Activated naive CD4-positive, alpha-beta T cell treated with Interleukin-2 at 50 U/mL for 16 hours (primary cell): ENCODE measurements around the gene PDGFA.
"Not testable (repeated sequence)": the region's sequence is repeated elsewhere in the genome, so short reads cannot be mapped to it uniquely, and the experiment has no call there.

ENCODE experiments used
- DNase-seq: peaks from one replicate; pipeline ENCODE4 v3.0.0-alpha.2; 2020

Gene PDGFA

DNA sequence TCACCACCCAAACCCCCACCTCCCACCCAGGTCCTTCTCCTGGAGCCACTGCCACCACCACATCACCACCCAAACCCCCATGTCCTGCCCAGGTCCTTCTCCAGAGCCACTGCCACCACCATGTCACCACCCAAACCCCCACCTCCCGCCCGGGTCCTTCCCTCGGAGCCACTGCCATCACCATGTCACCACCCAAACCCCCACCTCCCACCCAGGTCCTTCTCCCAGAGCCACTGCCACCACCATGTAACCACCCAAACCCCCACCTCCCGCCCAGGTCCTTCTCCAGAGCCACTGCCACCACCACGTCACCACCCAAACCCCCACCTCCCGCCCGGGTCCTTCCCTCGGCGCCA lies 31.9 kb upstream of the PDGFA start:
- not testable (repeated sequence) for DNase-seq

DNA sequence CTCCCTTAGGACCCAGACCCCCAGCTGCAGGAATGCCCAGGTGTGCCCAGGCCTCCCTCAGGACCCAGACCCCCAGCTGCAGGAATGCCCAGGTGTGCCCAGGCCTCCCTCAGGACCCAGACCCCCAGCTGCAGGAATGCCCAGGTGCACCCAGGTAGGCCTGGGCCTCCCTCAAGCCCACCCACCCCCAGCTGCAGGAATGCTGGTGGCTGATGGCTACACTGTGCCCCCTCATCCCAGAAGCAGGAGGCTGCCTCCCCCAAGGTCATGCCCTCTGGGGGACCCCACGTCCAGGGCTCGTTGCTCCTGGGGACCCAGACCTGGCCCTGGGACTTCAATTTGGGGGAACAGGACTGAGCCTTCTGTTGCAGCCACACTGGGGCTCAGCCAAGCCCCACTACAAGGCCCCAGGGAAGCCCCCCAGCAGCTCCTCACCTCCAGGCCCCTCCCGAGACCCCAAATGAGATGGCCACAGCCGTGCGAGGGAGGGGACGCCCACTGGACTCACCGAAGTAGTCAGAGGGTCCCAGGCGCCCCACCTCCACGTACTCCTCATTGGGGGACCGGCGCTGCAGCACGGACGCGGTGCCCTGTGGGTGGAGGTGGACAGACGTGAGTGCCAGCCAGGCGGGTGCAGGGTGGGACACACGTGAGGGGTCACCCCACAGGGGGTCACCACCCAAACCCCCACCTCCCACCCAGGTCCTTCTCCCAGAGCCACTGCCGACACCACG lies 31.4 kb upstream of the PDGFA start:
- DNase-seq = no peak

DNA sequence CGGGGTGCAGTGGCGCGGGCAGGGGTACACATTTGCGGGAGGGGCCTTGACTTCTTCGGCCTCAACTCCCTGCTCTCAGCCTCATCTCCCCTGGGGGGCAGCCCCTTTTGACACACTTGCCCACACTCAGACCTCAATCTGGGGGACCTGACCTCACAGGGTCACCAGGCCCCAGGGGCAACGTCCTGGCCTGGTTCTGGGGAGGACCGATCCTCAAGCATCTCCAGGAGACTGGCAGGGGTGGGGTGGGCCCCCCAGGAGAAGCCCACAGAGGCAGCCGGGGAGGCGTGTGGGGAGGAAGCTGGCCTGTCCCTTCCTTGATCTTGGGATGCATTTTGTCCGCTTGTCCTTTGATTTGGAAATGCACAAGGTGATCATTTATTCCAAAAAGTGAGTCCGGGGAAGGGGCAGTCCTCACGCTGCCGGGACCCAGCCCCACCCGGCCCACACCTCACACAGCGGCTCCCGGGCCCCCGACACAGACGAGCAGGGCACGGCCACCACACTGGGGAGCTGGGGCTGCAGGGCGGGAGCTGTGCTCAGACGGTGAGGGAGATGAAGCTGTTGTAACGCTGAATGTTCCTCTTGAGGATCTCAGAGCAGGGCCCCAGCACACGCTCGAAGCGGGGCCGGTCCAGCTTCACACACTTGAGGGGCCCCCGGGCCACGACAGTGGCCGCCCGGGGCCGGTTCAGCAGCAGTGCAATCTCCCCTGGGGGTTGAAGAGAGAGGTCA lies 30.4 kb upstream of the PDGFA start:
- DNase-seq = no peak

DNA sequence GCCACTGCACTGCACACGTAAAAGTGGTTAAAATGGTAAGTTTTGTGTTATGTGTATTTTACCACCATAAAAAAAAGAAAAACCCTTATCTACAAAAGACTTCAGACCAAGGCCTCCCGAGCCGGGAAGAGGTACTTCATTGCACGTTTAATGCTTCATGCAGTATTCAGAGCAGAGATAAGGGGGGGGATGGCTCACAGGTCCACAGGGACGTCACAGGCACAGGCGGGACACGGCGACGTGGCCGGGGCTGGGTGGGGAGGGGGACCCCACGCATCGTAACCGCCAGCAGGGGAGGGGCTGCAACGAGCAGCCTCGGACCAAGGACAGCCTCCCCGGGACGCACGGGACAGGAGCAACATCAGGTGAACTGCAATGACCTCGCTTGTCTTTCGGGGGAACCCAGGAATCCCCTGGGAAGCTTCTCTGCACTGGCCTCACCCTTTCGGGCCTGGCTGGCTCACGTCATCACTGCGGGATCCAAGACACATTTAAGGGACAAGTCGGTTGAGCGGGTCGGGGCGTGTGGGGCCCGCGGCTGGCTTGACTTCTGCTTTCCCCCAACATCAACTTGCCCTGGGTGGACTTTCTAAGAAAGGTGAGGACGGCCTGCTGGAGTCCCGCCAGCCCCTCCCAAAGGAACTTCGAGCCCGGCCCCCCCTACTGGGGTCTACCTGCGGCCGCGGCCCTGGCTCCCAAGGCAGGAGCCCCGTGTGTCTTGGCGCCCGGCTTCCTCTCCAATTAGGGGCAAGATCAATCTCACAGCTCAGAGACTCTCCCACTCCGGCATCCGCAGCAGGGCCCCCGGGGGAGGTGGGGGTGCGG lies 29.6 kb upstream of the PDGFA start:
- no peak for DNase-seq

DNA sequence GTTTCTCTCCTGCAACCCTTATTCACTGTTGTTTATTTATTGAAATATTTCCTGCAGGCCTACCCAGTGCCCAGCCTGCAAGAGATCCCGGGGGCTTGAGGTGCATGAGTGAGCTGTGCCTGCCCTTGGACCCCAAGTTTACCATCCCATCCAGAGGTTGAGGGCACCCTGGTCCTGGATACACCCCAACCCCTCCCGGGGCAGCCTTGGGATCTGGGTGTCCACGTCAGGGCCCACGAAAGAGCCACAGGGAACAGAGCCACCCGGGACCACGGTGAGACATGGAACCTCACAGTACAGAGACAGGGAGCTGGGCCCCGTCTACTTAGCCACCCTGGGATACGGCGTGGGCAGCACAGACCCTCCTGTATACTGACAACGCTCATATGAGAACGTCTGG lies 28.8 kb upstream of the PDGFA start:
- DNase-seq = no peak

DNA sequence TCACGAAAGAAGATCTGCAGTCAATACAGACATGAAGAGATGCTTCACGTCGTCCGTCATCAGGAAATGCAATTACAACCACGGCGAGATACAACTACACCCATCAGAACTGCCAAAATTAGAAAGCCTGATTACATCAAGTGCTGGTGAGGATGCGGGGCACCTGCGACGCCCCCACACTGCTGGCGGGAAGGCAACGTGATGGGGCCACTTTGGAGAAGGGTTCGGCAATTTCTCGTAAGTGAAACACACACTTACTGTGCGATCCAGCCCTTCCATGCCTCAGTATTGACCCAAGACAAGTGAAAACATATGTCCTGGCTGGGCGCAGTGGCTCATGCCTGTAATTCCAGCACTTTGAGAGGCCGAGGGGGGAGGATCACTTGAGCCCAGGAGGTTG lies 25.8 kb upstream of the PDGFA start:
- DNase-seq = no peak

DNA sequence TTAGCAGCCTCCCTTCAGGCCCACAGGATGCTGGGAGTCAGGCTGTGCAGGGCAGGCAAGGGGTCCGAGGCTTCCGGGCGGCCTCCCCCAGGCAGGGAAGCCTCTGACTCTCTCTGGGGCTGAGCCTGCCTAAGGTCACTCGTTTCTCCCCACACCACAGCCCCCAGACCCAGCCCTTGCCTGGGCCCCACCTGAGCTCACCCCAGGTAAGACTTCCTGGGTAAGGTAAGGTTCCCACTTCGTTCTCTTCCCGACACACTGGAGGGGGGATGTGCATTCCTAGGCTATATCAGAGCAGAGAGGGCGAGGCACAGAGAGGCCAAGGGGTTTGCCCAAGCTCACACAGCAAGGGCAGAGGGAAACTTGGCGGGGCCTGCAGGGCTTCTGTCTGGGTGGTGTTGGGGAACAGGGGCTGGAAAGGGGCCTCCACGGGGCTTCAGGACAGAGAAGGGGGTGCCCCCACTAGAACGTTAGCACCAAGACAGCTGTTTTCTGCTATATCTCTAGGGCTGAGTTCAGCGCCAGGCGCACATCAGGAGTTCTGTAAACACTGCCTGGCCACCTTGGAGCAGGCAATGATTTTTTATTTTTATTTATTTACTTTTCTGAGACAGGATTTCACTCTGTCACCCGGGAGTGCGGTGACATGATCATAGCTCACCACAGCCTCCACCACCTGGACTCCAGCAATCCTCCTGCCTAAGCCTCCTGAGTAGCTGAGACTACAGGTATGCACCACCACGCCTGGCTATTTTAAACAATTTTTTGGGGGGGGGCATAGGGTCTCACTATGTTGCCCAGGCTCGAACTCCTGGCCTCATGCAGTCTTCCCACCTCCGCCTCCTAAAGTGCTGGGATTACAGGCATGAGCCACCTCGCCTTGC lies 24.9 kb upstream of the PDGFA start:
- DNase-seq = no peak

DNA sequence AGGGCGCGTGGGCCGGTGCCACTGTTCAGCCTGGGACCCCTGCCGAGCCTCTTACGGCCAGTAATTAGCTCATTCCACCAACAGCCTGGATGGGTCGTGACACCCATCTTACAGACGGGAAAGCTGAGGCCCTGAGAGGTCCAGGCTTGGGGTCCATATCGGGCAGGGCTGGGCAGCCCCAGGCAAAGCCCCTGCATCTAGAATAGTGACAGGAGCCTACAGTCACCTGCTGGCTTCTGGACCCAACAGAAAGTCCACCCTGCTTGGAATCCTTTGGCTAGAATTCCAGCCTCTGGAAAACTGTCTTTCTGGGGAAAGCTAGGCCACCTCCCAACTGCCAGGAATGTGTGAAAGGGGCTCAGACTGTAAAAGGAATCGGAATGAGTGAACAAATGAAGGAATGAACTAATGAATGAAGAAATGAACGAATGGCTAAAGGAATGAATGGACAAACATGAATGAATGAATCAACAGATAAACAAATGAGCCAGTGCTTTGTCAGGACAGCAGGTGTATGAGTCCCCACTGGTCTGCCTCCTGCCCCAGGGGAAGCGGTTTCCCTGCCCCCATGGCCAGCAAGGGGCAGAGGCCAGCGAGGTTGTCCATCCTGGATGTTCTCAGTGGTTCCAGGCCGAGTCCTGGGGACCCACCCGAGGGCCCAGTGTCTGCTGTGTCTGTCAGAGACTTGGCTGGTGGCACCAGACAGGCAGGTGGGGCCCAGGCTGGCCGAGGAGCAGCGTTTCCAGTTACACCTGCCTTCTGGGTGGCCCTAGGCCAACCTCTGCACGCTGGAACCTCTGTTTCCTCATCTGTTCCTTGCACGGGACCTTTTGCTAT lies 24.1 kb upstream of the PDGFA start:
- DNase-seq = no peak

DNA sequence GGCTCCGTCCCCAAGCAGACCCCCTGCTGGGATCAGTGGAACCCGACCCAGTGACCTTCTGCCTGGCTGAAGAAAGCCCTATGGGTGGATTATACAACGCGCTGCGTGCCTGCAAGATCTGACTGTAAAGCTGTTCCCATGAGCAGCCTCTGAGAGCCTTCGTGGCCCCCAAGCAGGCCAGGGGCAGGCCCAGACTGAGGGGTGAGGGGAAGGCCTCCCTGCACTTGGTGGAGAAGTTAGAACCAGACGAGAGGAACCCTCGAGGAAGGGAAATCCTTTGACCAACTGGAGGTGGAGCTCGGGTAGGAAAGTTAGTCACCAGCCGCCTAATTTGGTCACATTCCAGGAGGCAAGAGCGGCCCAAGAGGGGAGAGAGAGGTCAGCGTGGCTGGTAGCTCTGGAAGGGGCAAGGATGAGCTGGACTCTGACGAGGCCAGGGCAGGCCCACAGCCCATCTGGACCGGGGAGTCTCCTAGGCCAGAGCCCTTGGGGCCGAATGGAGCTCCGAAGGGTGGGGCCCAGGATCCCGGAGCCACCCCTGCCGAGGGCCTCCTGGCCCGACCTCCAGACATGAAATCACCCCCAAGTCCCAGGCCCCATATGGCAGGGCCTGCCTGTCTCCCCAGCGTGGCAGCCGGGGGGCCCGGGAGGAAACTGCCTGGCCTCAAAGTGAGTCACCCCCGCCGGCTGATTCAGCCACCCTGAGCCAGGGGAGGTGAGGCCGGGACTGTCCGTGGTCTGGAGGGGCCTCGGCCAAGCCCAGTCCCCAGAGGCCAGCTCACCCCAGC lies 23.3 kb upstream of the PDGFA start:
- DNase-seq = peak; percentile 12

DNA sequence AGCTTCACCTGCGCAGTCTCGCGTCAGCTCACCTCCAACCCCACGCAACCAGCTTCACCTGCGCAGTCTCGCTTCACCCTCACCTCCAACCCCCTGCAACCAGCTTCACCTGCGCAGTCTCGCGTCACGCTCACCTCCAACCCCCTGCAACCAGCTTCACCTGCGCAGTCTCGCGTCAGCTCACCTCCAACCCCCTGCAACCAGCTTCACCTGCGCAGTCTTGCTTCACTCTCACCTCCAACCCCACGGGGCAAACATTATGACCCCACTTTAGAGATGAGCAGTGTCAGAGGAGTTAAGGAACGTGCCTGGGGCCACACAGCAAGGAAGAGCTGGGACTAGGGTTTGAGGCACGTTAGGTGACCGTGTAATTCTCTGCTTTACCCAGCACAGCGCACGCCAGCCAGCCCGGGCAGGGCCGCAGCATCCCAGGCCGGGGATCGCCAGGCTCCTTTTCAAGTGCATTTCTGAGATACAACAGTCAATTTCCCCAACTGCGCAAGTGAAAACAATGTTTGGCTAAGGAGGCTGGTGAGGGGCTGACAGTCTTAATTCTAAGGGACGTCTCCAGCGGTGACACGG lies 22.6 kb upstream of the PDGFA start:
- DNase-seq = no peak

DNA sequence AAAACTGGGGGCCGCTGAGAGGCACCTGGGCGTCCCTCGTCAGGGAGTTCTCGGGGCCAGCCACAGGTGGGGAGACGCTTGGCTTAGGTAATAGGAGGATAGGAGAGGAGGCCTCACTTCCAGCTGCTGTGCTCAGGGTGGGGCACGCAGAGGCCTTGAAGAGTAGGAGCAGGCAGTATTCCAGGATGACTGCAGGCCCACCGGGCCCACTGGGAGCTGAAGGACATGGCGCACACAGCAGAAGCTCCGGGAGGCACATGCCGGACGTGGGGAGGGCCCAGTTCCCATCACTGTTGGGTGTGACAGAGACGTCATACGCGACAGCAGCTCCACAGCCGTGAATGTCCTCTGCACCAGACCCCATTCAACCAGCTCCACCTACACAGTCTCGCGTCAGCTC lies 22.0 kb upstream of the PDGFA start:
- no peak for DNase-seq

DNA sequence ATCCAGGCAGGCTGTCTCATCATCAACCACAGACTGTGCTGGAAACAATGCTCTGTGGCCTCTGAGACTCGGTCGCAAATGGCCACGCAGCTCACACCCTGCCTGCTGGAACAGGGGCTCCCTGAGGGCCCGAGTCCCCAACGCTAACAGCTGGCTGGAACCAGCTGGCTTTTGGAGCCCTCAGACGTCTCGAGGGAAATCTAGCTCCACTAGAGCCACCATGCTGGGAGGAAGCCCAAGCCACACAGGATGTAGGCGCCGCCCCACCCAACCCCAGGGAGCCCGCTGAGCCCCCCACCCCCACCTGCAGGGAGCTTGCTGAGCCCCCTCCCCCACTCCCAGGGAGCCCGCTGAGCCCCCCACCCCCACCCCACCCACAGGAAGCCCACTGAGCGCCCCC lies 21.4 kb upstream of the PDGFA start:
- no peak for DNase-seq

DNA sequence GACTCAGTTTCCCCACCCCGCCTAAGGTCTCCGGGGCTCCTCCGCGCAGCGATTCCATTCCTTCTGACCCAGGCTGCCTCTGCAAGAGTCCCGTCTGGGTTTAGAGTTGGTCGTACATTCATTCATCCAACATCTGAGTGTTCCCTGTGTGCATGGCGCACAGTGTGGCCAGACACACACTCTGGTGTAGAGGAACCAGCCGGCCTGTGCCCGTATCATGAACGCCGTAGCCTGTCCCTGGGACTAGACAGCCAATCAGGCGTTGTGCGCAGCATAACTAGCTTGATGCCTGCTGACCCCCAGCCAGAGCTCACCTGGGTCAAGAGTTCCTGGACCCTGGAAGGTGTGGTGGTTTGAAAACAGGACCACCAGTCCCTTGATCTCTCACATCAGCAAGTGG lies 20.9 kb upstream of the PDGFA start:
- no peak for DNase-seq

DNA sequence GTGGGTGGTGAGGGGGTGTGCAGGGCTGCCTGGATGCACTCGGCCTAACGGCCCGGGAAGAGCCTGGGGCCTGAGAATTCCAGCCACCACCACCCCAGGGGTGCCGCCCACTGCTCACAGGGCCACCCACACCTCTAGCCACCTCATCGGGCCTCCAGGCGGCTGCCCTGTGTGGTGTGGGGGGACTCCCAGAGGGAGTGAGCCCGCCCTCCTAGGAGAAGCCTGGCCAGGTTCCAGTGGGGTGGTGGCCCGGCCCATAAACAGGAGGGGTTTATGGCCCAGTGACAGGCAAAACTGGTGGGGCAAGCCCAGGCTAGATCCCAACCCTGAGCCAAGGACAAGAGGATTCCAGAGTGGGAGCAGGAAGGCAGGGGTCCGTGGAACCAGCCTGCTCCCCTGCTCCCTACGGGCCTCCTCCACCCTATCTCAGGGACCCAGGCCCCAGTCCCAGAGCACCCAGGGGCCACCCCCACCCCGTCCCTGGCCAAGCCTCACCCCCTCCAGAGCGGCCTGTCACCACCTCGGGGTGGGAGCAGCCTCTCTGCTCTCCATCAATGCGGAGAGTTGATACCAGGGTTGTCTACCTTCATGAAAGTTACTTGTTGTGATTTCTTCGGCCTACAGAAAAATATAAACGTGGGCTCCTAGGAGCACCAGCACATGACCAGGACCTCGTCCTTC lies 20.2 kb upstream of the PDGFA start:
- DNase-seq = no peak

DNA sequence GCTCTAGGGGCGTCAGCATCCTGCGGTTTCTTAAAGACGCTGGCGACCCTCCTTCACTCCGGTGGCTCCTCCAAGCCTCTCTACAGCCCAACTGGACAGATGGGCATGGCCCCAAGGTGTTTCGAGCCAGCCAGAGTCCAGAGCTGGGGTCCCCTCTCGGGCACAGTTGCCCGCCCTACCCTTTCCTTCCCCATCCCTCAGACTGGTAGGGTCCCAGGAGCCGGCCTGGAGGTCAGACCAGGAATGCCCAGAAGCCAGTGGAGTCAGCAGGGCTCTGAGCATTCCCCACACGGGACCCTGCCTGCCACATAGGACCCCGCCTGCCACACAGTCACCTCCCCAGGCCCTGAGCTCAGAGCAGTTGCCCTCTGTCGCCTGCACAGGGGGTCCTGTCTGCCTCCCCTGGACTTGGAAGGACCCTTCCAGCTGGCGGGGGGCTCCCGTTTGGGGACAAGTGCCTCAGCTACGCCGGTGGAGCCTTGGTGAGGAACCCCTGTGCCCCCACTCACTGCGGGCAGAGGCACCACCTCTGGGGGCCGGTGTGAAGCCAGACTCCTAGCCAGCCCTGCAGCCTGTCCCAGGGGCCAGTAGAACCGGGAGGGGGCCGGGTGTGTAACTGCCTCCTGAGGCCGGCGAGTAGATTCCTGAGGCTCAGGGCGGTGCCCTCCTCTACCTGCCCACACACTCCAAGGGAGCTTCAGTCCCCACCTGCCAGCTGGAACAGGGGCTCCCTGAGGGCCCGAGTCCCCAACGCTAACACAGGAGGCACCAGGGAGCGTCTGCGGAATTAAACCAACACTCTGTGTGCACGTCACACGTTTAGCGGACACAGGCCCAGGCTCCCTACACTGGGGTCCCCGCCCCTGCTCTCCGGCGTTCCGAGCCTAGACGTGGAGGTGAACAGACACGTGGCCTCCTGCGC lies 19.4 kb upstream of the PDGFA start:
- DNase-seq = no peak

DNA sequence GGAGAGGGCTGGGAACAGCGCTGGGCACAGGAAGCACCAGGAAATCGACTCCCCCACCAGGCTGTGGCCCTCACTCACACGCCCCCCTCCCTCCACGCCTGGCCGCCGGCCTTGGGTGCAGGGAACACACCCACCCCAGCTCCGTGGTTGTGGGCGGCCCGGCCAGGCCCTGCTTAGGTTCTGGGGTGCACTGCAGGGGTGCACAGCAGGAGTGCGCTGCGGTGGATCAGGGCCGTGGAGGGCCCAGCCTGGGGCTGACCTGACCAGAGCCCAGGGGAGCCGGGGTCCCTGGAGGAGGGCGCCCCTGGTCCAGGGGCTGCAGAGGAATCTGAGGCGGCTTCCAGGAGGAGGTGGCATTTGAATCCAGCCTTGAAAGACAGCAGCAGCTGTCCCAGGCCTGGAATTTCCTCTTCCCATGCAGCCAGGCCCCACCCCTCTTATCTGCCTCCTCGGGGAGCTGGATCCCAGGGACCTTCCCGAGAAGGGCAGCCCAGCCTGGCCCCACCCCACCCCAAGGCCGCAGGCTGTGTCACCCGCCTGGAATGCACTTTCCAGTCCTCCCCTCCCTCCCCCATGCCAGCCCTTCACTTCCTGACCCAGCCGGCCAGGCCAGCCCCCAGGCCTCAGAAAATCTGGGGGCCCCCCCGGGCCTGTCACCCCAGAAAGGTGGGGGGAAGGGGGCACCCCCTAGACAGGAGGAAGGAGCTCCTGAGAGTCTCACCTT lies 18.4 kb upstream of the PDGFA start:
- DNase-seq = no peak

DNA sequence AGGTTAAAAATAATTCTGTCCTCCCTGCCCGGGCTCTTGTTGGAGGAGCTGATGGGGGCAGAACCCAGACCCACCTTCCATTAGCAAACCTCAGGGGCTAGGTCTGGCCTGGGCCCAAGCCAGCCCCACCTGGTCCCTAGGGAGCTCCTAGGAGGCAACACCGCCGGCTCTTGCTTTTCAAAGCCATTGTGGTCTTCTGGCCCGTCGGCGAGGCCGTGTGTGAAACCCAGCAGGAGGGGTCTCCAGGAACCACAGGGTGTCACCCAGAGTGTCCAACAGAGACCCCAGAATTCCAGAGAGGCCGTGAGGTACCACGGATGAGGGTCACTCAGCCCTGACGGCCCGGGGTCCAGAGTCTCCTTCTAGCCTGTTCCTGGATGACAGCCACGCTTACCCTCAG lies 16.6 kb upstream of the PDGFA start:
- no peak for DNase-seq

DNA sequence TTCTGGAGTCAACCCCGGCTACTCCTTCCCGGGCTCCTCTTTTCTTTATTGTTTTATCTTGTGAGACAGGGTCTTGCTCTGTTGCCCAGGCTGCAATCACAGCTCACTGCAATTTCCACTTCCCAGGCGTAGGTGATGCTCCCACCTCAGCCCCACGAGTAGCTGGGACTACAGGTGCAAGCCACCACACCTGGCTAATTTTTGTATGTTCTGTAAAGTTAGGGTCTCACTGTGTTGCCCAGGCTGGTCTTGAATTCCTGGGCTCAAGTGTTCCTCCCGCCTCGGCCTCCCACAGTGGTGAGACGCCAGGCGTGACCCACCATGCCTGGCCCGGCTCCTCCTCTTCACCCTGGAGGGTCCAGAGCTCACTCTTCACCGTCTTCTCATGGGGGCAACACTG lies 15.3 kb upstream of the PDGFA start:
- no peak for DNase-seq
